Tibial nerve (tissue), 4 donors: ENCODE results near the gene FMO2.

Experiments
- CTCF ChIP-seq, 5 experiments: fragments of 200-600 bp in 3 of 5; fragments of 450-650 bp in 2 of 5; sonication (generic) in 3 of 5; IDR thresholded peaks; one replicate each; pipeline ENCODE4 v1.5.1; 2016 to 2019; ENCODE audit warnings: antibody characterized with exemption in 5 of 5, mild to moderate bottlenecking in 3 of 5, moderate library complexity in 2 of 5
- EP300 ChIP-seq, 2 donors: sonication (generic); formaldehyde crosslinking; IDR thresholded peaks; one replicate each; pipeline ENCODE4 v1.6.1; 2017; ENCODE audit warnings: antibody characterized with exemption in 2 of 2, mild to moderate bottlenecking in 1 of 2
- POLR2A ChIP-seq, 2 donors: fragments of 450-650 bp; IDR thresholded peaks; one replicate each; pipeline ENCODE4 v1.6.1; 2017; ENCODE audit warnings: antibody characterized with exemption in 2 of 2, mild to moderate bottlenecking in 2 of 2, moderate library complexity in 2 of 2

DNA sequence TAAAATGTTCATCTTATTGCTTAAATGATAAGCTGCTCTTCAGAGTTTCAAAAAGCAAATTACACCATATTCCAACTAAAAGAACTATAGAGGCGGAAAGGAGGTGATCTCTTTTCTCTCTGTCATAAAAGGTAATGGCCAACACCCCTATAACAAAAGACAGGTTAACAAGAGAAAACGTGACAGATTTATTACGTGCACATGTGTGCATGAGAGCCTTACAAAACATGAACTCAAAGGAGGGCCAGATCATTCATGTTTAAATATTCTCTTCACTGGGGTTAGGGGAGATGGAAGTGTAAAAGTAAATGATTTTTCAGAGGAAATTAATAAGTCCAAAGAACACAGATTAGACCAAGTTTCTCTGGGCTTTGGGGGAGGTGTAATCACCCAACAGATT is 26.5 kb upstream of the FMO2 start:
- TF ChIP-seq CTCF (IDR thresholded peaks at IDR 0.05) (no peak), POLR2A (IDR thresholded peaks at IDR 0.05) (no peak), EP300 (IDR thresholded peaks at IDR 0.05) (no peak)
